Stimulated activated CD4-positive, alpha-beta T cell treated with anti-CD3 and anti-CD28 coated beads, Interleukin-1b, Interleukin-23, amount 100 ng/mL, for 48 hours (primary cell): Measurements from ENCODE around the gene TDRKH.
"Not testable (repeated sequence)": the region's sequence is repeated elsewhere in the genome, so short reads cannot be mapped to it uniquely, and the experiment has no call there.

Experiments
- DNase-seq: peaks from one replicate; pipeline ENCODE4 v3.0.0-alpha.2; 2020

Gene TDRKH

GRCh38 chr1:151760597-151761385 is 29.5 kb downstream of the TDRKH start:
- DNase-seq = no peak

GRCh38 chr1:151759241-151759640 is 31.1 kb downstream of the TDRKH start:
- DNase-seq = no peak

GRCh38 chr1:151756291-151756690 is 34.0 kb downstream of the TDRKH start:
- DNase-seq = no peak

GRCh38 chr1:151741516-151741915 is 48.8 kb downstream of the TDRKH start:
- DNase-seq = no peak

GRCh38 chr1:151739590-151740355 is 50.5 kb downstream of the TDRKH start:
- no peak for DNase-seq

GRCh38 chr1:151737479-151737878 is 52.8 kb downstream of the TDRKH start:
- DNase-seq = no peak

- DNase-seq = no peak
Observed at GRCh38 chr1:151737026-151737425, 53.3 kb downstream of the TDRKH start.

GRCh38 chr1:151733995-151734394 is 56.3 kb downstream of the TDRKH start:
- not testable (repeated sequence) for DNase-seq

GRCh38 chr1:151733126-151733525 is 57.2 kb downstream of the TDRKH start:
- DNase-seq = no peak

- no peak for DNase-seq
Observed at GRCh38 chr1:151729966-151730291, 60.4 kb downstream of the TDRKH start.

GRCh38 chr1:151729157-151729965 is 60.9 kb downstream of the TDRKH start:
- DNase-seq = no peak

GRCh38 chr1:151728151-151729054 is 61.9 kb downstream of the TDRKH start:
- DNase-seq = no peak

GRCh38 chr1:151723726-151724370 is 66.5 kb downstream of the TDRKH start:
- DNase-seq = no peak
